Erythroblast (primary cell): ENCODE data around the gene C14orf132.

Source experiments
- DNase-seq, 2 experiments: peaks; one replicate each; lab custom pipeline; 2025; lab: John Stamatoyannopoulos, UW
- GATA1 ChIP-seq: IDR thresholded peaks from 2 replicates; pipeline ENCODE4 v1.6.1; 2011; ENCODE audit warnings: low read depth, mild to moderate bottlenecking, control low read depth, low read length, moderate library complexity
- POLR2A ChIP-seq: IDR thresholded peaks from 2 replicates; pipeline ENCODE4 v1.6.1; 2011; ENCODE audit warnings: mild to moderate bottlenecking, low read length

Gene C14orf132

DNA sequence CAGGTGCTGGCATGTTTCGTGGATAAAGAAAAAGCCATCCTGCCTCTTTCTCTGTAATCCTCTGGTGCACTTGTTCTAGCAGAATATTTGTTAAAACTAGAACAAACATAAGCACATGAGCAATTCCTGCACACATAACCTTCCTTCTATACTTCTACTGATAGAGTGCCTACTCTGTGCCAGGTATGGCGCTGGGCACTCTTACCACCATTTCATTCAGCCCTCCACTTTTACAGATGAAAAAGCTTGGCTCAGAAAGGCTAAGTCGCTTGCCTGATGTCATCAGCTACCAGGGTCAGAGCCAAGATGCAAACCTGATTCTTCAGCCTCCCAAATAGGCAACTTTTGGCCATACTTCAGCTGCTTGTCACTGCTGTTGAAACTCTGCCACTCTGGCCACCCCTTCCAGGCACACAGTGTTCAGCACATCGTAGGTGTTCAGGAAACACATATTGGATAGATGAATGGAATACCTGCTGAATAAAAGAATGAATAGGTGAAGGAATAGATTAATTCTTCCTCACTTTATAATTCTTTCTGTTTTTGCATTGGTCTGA is 10.0 kb upstream of the C14orf132 start:
- TF ChIP-seq POLR2A (no peak), GATA1 (no peak)
- DNase-seq, result no peak

DNA sequence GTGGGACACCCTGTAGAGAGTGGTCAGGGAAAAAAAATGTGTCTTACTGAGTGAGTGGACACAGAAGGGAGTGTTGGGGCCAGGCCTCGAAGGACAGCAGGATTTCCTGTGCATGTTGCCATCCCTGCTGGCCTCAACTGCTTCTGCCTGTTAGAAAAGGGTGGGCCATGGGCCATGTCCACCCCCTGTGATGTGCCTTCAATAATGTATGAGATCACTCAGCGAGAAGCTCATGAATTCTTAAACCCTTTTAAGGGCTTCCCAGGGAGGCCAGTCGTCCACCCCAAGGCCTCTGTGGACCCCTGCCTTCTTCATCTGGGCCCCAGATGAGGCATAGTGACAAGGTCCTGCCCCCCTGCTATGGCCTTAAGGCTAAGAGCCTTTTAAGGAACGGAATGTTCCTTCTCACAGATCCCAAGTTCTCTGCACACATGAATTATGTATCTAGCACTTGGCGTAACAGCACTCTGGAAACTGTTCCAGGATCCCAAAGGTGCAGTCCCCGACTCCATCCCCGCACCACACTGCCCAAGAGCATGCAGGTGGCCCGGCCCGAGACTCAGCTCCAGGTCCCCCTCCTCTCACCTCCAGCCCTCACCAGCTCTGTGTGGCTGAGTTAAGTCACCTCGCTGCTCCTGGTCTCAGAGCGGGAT is 8.9 kb upstream of the C14orf132 start:
- no peak for DNase-seq
- TF ChIP-seq POLR2A, result no peak
- TF ChIP-seq GATA1, result no peak

DNA sequence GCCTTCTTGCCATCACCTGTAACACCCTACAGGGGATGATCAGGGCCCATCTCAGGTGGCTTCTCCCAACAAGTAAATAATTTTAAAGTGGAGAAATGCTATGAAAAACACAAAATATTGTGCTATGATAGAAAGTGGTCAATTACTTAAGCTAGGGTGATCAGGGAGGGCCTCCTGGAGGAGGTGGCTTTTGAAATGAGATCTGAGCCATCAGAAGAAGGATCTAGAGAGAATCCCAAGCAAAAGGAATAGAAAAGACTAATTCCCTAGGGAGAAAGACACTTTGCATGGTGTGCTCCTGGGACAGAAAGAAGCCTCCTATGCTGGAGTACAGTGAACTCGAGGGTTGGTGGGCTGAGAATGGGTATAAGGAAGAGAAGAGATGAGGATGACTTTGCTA is 7.5 kb upstream of the C14orf132 start:
- DNase-seq, result no peak
- TF ChIP-seq POLR2A (no peak), GATA1 (no peak)

DNA sequence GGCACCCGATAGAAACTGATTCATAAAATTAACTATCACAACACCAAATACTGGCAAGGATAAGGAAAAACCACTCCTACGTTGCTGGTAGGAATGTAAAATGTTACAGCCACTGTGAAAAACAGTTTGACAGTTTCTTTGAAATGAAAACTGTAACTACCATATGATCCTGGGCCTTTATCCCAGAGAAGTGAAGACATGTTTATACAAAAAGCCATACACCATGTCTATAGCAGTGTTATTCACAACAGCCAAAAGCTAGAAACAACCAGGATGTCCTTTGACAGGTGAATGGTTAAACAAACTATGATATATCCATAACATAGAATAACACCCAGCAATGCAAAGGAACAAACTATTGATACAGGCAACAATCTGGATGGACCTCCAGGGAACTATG is 3.7 kb upstream of the C14orf132 start:
- DNase-seq, result no peak
- no peak for TF ChIP-seq GATA1

DNA sequence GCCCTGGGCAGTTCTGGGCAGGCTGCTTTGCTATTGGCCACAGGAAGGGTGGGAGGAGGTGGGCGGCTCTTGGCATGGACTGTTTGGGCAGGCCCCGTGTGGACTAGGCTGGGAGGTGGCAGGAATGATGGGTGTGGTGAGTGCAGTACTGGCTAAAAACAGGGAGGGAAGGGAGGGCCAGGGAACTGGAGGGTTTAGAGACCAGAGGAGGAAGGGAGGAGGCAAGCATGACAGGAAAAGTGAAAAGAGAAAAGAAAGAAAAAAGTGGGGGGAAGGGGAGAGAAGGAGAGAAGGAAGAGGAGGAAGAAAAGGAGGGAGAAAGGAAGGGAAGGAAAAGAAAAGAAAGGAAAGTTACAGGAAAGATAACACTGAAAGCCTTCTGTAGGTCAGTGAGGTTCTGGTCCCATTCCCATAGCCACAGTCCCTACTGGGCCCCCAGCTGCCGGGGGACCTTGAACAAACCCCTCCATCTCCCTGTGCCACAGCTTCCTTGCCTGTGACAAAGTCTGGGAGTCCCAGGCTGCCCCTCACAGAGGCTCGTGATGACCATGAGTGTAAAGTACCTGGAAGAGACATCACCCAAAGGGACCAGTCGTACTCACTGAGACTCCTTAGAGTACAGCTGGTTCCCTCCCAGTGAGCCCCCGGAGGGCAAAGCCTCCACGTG is 1.1 kb upstream of the C14orf132 start:
- DNase-seq, result no peak
- TF ChIP-seq GATA1 (no peak), POLR2A (no peak)

DNA sequence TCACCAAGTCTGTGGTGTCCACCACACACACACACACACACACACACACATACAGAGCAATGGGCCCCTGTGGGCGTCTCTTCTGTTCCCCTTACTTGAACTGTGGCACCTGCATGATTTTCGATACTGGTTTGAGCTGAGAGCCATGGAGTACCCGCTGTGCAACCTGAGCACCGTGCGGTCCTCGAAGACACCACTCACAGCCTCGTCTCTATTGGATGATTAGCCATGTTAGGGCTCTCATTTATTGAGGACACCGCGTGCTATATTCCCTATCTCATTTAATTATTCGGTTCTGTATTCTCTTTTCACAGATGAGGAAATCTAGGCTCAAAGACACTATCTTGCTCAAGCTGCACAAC is 623 bp upstream of the C14orf132 start:
- no peak for DNase-seq
- TF ChIP-seq POLR2A, result no peak
- no peak for TF ChIP-seq GATA1

DNA sequence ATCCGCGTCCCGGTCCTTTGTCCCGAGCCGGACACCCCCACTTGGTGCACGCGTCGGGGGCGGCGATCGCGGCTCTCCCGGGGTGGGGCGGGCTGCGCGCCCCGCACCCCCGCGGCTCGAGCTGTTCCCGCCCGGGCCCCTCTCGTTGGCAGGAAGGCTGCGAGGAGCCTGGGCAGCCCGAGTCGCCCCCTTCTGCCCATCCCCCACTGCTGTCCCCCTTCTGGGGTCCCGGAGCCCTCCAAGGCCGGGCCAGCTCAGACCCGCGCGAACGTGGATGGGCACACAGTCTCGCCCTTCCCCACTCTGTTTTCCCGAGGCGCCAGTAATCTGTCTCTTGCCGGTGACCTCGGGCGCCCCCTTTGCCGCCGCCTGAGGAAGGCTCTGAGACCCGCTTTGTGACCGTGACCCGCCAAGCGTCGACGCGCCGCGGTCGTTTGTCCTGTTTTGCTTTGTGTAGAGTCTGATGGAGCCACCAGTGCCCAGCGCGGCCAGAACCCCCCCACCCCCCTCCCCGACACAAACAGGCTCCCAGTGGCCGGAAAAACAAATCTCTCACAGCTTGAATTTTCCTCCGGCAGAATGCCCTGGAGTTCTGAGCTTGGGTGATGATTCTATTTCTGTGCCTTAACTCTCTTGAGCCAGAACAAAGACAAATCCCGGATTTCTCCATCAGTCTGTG is 610 bp downstream of the C14orf132 start:
- DNase-seq, result no peak
- TF ChIP-seq POLR2A (no peak), GATA1 (no peak)

DNA sequence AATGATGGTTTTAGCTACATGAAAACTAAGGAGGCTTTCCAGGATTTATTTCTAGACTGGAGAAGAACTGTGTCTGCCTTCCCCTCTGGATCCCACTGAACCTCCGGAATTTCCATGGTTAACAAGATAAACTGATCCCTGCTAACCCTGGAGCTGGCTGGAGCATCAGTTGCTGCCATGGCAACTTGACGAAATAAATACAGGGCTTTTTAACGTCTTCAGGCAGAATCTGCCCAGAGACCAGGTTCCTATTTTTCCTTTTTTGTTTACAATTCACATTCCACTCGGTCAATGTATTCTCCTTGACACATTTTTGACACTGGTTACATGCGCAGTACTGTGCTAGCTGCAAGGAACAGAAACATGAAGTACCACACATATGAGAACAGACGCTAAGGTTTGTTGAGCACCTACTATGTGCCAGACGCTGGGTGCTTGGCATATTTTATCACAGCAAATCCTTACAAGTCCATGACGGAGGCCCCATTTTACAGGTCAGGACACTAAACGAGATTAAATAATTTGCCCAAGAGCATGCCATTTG is 1.7 kb downstream of the C14orf132 start:
- TF ChIP-seq POLR2A, result no peak
- TF ChIP-seq GATA1, result no peak
- DNase-seq, result no peak

DNA sequence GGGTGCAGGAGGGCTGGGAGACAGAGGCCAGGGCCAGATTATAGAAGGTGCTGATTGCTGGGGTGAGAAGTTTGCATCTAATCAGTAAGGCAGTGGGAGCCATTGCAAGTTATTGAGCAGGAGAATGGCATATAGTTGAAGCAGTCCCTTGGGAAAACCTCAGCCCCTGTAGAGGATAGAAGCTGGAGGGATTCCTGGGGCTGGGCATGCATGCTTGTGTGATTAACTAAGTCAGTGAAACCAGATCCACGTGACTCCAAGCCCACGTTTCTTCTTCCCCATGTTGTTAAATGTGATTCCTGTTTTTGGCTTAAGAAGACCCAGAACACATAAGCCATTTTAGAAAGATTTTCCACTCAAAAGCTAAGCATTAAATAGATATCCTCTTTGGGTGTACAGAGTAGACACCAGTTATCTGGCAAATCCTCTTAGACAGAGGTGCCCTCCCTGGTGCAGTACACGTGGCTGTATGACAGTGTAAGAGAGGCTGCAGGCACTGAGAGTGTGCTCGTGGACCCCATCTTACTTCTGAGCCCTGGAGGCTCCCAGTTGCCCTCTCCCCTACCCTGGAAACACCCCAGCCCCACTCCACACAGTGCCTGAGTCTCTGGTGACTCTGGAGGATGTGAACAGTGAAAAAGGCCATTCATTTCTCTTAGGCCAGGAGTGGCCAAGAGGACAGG is 3.2 kb downstream of the C14orf132 start:
- TF ChIP-seq POLR2A (no peak), GATA1 (no peak)
- no peak for DNase-seq

DNA sequence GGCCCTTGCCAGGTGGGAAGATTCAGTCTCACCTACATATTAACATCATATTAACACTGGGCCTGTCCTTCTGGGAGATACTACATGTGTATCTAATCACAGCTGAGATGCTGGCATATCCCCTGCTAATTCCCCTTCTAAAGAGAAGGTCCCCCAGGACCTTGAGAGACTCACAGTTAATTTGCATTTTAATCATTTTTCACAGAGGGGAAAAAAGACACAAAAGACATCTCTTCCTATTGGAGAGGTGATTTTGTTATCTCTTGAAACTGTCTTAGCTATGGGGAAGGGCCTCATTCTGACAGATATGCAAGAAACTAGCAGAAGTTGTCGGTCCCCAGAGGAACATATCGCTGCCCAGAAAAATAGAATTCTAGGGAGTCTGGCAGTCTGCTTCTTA is 7.5 kb downstream of the C14orf132 start:
- DNase-seq, result no peak

DNA sequence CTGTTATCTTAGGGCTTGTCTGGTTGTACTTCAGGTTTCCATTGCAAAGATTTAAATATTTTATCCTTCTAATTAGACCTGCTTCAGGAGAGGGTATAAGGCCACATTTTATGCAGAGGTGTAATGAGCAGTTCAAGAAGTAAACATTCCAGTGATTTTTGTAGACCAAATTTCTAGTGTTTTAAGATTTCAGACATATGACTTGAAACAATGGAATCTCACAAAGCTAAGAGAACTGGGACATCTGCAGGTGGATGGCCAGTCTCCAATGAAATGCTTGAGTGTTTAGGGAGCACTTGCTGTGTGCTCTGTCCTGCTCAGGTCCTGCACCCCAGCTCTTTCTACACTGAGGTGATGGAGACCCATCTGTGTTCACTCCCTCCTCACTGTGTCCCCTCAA is 7.9 kb downstream of the C14orf132 start:
- no peak for DNase-seq
- TF ChIP-seq GATA1 (no peak), POLR2A (no peak)

More for the DNA sequence above, 7.5 kb downstream of the C14orf132 start:
- no peak for TF ChIP-seq GATA1

DNA sequence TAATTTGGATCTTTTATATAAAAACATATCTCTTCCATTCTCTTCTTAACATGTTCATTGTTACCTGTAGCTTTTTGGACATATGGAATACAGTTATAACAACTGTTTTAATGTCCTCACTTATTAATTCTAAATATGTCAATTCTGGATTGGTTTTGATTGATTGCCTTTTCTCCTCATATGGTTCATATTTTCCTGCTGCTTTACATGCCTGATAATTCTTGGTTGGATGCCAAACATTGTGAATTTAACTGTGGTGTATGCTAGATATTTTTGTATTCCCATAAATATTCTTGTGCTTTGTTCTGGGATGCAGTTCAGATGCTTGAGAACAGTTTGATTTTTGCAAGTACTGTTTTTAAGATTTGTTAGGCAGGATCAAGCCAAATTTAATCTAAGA is 10.8 kb downstream of the C14orf132 start:
- DNase-seq, result no peak
- TF ChIP-seq POLR2A (no peak), GATA1 (no peak)

DNA sequence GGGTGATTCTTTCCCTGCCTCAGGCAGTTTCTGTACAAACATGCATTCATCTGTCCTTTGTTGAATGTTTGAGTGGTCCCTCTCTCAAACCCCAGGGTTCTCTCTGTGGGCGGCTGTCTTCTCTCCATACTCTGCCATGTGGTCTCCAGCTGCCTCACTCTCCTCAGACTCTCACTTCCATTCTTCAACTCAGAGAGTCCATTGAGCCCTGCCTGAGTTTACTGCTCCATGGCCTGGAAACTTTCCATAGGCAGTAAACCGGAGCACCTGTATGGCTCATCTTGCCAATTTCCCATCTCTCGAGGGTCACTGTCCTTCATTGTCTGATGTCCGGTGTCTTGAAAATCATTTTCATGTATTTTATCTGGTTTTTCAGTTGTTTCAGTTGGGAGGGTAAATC is 11.3 kb downstream of the C14orf132 start:
- no peak for DNase-seq
- TF ChIP-seq GATA1, result no peak
- TF ChIP-seq POLR2A, result no peak

DNA sequence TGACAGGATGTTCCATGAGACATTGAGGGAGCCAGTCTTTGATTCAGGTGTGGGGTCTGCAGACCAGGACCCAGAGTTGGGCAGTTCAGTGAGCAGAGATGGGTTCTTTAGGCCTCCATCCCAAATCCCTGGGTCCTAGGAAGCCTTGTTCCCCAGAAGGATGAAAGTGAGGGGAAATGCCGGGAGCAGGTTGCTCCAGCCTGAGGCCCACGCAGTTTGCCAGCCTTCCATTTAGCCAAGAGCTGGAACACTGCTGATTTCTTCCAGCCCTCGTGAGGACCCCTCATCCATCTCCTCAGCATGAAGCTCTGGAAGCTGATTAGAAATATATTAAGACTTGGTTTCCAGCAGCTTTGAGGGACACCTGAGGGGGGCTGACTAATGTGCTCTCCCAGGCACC is 12.1 kb downstream of the C14orf132 start:
- no peak for DNase-seq
- TF ChIP-seq POLR2A (no peak), GATA1 (no peak)
